ENCODE results near the gene CHMP5. TPM values are rescaled to one million over a fixed set of nuclear protein-coding genes. Genes with fewer than 3 reads are reported as not detected.
A peak's percentile ranks its signal among the peaks of the same experiment; 100 is the strongest.

The CHMP5 gene
- total RNA-seq, 1 donor from 2014 or later = 173 TPM

GRCh38 chr9:33254211-33254610, 10.6 kb upstream of the CHMP5 start:
- H3K4me3 ChIP-seq (ENCODE audit: low read depth, low read length) = no peak overlapping the region
- H3K36me3 ChIP-seq (ENCODE audit: control insufficient read depth, insufficient read depth, low read length) = peaks cover 38% of the 10 kb centered on the region
- no peak for TF ChIP-seq CTCF (IDR thresholded peaks at IDR 0.05; ENCODE audit: insufficient read depth, low read length, severe bottlenecking)
- no peak for DNase-seq (ENCODE audit: low read depth)
- FAIRE-seq = no peak
- no peaks in the 10 kb centered on the region for H3K27me3 ChIP-seq (ENCODE audit: control insufficient read depth, insufficient read depth, low read length)

GRCh38 chr9:33255014-33255413, 9.8 kb upstream of the CHMP5 start:
- FAIRE-seq = no peak
- no peaks in the 10 kb centered on the region for H3K27me3 ChIP-seq (ENCODE audit: control insufficient read depth, insufficient read depth, low read length)
- TF ChIP-seq CTCF (IDR thresholded peaks at IDR 0.05; ENCODE audit: insufficient read depth, low read length, severe bottlenecking) = no peak
- DNase-seq (ENCODE audit: low read depth) = no peak
- H3K36me3 ChIP-seq (ENCODE audit: control insufficient read depth, insufficient read depth, low read length) = peaks cover 45% of the 10 kb centered on the region
- no peak overlapping the region for H3K4me3 ChIP-seq (ENCODE audit: low read depth, low read length)

- no peak for TF ChIP-seq CTCF (IDR thresholded peaks at IDR 0.05; ENCODE audit: insufficient read depth, low read length, severe bottlenecking)
- Histone ChIP-seq H3K27me3 (ENCODE audit: control insufficient read depth, insufficient read depth, low read length) (no peaks in the 10 kb centered on the region), H3K4me3 (ENCODE audit: low read depth, low read length) (no peak overlapping the region), H3K36me3 (ENCODE audit: control insufficient read depth, insufficient read depth, low read length) (peaks cover 48% of the 10 kb centered on the region)
- FAIRE-seq (peak; percentile 81), DNase-seq (ENCODE audit: low read depth) (no peak)
Measured at GRCh38 chr9:33255471-33255870, 9.4 kb upstream of the CHMP5 start.

GRCh38 chr9:33256236-33256635, 8.6 kb upstream of the CHMP5 start:
- no peak for DNase-seq (ENCODE audit: low read depth)
- TF ChIP-seq CTCF (IDR thresholded peaks at IDR 0.05; ENCODE audit: insufficient read depth, low read length, severe bottlenecking) = no peak
- H3K27me3 ChIP-seq (ENCODE audit: control insufficient read depth, insufficient read depth, low read length) = no peaks in the 10 kb centered on the region
- peaks cover 50% of the 10 kb centered on the region for H3K36me3 ChIP-seq (ENCODE audit: control insufficient read depth, insufficient read depth, low read length)
- FAIRE-seq = no peak
- no peak overlapping the region for H3K4me3 ChIP-seq (ENCODE audit: low read depth, low read length)

GRCh38 chr9:33257276-33257675, 7.6 kb upstream of the CHMP5 start:
- no peak for TF ChIP-seq CTCF (IDR thresholded peaks at IDR 0.05; ENCODE audit: insufficient read depth, low read length, severe bottlenecking)
- peaks cover 50% of the 10 kb centered on the region for H3K36me3 ChIP-seq (ENCODE audit: control insufficient read depth, insufficient read depth, low read length)
- FAIRE-seq = no peak
- H3K4me3 ChIP-seq (ENCODE audit: low read depth, low read length) = no peak overlapping the region
- no peaks in the 10 kb centered on the region for H3K27me3 ChIP-seq (ENCODE audit: control insufficient read depth, insufficient read depth, low read length)
- no peak for DNase-seq (ENCODE audit: low read depth)

- Histone ChIP-seq H3K36me3 (ENCODE audit: control insufficient read depth, insufficient read depth, low read length) (peaks cover 35% of the 10 kb centered on the region), H3K27me3 (ENCODE audit: control insufficient read depth, insufficient read depth, low read length) (no peaks in the 10 kb centered on the region), H3K4me3 (ENCODE audit: low read depth, low read length) (no peak overlapping the region)
- FAIRE-seq = no peak
- no peak for DNase-seq (ENCODE audit: low read depth)
- no peak for TF ChIP-seq CTCF (IDR thresholded peaks at IDR 0.05; ENCODE audit: insufficient read depth, low read length, severe bottlenecking)
Measured at GRCh38 chr9:33260372-33260771, 4.5 kb upstream of the CHMP5 start.

Data from bronchial epithelial cell (primary cell).